GM12801 (cell line): Measurements from ENCODE around the gene DCBLD1.

Experiments
- TF ChIP-seq, protein P1 (sequence below): IDR thresholded peaks from one replicate; pipeline ENCODE4 v1.5.1; 2011; ENCODE audit warnings: control low read depth; ENCODE audit not compliant: insufficient read length; ENCODE audit errors: extremely low read depth

Gene DCBLD1

DNA sequence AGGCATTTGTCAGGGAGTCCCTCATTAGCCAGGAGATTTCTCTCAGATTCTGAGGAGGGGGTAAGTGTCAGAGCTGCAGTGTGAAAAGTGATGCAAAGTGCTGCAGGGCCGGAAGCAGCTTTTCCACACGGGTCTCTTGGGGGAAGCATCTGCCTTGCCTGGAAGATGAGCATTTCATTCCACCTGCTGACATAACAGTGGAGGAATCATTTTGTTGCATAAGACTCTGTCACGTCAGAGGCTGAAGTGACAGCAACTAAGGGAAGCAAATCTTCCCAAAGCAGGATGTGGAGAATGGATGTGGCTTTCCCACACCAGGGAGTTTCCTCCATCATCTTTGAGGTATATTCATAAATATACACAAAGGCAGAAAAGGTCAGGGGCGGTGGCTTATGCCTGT, 22.8 kb downstream of the DCBLD1 start:
- TF ChIP-seq, protein P1, sequence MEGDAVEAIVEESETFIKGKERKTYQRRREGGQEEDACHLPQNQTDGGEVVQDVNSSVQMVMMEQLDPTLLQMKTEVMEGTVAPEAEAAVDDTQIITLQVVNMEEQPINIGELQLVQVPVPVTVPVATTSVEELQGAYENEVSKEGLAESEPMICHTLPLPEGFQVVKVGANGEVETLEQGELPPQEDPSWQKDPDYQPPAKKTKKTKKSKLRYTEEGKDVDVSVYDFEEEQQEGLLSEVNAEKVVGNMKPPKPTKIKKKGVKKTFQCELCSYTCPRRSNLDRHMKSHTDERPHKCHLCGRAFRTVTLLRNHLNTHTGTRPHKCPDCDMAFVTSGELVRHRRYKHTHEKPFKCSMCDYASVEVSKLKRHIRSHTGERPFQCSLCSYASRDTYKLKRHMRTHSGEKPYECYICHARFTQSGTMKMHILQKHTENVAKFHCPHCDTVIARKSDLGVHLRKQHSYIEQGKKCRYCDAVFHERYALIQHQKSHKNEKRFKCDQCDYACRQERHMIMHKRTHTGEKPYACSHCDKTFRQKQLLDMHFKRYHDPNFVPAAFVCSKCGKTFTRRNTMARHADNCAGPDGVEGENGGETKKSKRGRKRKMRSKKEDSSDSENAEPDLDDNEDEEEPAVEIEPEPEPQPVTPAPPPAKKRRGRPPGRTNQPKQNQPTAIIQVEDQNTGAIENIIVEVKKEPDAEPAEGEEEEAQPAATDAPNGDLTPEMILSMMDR = no peak

DNA sequence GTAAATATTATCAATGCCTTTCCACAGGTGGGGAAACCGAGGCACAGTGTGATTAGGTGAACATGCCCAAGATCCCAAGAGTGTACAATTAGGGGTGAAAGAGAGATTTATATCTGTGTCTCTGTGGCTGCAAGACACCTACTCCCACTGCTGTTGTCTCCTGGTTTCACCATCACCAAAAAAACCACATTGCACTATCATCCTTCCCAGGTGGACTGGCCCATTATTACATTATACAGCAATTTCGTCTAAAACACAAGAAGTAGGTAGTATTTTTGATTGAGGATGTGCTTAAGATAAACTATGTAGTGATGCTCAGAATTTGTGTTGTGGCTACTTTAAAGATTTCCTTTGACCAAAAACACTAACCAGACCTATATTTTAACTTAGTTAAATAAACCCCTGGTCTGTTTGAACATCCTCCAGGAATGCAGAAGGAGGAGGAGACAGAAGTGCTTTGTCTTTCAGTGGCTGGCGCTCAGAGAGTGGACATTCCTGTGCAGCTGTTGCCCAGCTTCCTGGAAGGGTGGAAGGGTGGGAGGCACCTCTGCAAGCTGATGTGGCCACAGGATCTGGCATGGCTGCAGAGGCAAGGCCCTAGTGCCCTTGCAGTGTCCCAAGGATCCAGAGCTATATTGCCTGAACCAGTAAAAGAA, 23.8 kb downstream of the DCBLD1 start:
- TF ChIP-seq, protein P1 = no peak

DNA sequence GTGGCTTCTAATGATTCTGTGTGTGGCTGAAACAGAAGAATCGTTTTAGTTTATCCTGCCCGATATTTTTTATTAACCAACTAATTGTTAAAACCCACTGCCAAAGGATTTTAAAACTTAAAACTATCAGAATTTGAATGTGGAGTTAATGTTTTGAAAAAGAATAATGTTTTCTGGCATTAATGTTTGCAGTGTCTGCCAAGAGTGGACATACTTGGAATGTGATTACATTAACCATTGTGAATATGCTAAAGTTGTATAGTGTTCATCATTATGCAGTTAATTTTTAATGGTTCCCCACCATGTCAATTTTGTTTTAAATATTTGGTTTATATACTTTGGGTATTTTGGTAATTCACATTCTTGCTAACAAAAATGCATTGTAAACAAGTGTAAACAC, 24.4 kb downstream of the DCBLD1 start:
- TF ChIP-seq, protein P1 = no peak

DNA sequence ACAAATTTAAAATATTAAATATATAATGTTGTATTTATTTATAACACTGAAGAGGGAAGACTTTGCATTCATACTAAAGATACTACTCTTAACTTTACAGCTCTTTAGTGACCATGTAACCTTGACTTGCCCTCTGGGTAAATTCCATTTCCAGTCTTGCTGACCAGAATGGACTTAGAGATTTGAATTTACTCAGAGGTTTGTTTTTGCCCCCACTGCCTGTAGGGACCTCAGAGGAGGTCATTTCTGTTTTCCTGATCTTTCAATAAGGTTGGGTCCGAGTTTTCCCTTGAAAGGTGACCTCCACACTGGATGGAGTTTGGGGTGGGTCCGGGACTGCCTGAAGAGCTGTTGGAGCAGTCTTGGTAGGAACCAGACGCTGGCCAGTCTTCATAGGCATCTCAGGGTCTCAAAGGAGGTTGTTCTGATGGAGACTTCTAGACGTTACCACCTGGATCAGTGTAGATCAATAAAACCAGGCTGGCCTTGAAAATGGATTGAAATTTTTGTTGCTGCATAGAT, 26.0 kb downstream of the DCBLD1 start:
- TF ChIP-seq, protein P1 = no peak

DNA sequence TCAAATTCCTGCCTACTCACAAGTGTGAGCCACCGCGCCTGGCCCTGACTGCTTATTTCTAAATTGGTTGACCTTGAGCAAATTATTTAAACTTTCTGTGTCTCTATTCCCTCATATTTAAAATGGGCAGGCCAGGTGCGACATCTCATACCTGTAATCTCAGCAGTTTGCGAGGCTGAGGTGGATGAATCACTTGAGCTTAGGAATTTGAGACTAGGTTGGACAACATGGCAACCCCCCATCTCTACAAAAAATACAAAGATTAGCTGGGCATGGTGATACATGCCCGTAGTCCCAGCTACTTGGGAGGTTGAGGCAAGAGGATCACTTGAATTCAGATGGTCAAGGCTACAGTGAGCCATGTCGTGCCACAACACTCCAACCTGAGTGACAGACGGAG, 26.5 kb downstream of the DCBLD1 start:
- TF ChIP-seq, protein P1 = no peak

DNA sequence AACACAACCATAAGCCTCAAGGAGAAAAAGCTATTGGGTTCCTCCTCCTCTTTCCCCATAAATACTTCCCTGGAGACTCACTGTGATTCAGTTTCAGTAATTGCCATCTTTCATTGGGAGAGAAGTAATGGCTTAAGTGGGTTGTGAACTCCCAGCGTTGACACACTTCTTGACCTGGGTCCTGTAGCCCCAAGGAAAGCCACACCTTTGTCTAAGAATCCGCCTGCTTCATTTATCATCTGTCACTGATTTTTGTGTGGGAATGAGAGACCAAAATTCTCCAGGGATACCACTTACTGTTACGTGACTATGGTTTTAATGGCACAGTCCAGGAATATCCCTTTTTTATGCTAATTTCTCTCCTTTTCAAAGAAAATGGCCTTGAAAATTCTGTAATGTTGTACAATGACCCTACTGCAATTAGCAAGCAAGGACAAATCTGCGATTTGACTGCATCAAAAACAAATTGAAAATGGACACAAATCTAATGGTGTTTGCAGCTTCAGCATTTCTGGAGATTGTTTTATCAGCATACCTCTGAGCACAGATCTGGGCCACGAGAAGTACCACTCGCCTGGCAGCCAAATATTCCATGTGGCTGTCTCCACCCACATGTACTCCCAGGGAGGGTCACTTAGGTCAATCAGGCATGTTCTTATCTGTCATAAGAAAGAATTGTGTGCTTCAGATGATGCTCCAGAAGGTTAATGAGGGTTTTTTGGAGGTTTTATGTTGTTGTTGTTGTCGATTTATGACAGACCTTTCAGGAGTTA, 29.8 kb downstream of the DCBLD1 start:
- TF ChIP-seq, protein P1 = no peak

DNA sequence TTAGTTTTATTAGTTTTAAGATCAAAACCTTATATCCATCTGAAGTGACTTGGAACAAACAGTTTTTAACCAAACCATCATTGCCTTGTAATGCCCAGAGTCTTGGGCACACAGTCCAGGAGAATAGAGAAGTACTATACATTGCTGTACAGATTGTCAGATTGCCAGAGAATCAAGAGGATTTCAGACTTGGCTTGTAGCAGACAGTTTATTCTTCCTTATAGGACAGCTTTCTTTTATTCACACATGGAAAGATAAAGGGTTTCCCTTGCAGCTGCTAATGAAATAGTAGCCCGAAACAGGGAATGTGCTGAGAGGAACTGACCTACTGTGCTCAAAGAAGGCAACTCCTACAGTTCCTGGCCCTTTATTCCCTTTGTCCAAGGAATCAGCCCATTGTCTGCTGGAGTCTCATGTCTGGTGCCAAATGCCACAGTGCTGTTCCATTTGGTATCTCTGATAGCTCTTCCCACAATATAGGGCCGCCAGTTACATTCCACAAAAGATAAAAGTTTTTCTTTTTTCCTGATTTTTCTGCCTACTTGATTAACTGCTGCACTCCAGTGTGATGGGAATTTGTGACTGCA, 30.6 kb downstream of the DCBLD1 start:
- TF ChIP-seq, protein P1 = no peak
